ENCODE measurements around the gene WDR70. TPM values are rescaled to one million over a fixed set of nuclear protein-coding genes. Genes with fewer than 3 reads are reported as not detected.

Gene WDR70
- total RNA-seq, 2 experiments from 2014 or later, result 28.8 to 35.3 TPM

GRCh38 chr5:37723162-37723961 lies 344.2 kb downstream of the WDR70 start:
- Mint-ChIP-seq H3K4me3 (no peak overlapping the region), H3K36me3 (ENCODE audit: low read depth) (peaks cover 17% of the 10 kb centered on the region), H3K27me3 (ENCODE audit: low read depth) (no peaks in the 10 kb centered on the region), H3K4me1 (ENCODE audit: low read depth) (peaks cover 23% of the 10 kb centered on the region), H3K9me3 (ENCODE audit: insufficient read depth) (no peaks in the 10 kb centered on the region), H3K27ac (peak overlapping the region; percentile 66)
- ChIA-PET CTCF (interaction anchor here (0.6 to 3.1 kb wide), 16 partner anchors 9 to 469 kb away, joined by 3 to 34 read pairs (median 3); no protein-coding TSS in a partner anchor), POLR2A (interaction anchor here (0.9 to 1.1 kb wide), 2 partner anchors 12 to 352 kb away, joined by 3 read pairs; partner anchors contain the start of gene NUP155)
- no peak for DNase-seq
- no peak for ATAC-seq

DNA sequence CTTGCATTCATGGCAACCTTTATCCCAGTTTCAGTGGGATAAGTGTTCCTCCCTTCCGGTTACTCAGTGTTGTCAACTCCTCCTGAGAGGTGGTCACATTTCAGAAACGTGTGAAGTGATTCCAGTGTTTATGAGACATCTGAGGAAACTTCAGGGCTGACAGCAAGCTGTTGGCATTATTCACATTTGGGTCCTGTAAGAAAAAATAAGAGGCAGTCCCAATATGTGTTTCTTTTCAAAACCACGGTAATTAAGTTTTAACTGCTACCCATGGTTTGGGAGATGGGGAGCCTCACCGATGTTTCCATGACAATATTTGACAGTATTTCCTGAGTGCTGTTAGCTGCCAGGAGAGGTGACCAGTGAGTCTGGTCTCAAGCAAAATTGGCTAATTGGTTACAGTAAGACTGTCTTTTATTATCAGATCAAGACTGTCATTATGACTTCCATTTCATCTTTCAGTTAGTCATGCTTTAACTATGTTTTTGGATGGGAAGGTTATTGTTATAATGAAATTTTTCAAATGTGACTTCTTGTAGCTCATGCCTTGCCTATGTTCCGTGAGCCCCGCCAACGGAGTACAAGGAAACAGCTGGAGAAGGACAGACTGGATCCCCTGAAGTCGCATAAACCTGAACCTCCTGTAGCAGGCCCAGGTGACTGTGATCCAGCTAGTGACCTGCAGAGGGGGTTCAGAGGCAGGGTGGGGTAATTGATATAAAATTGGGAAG lies 345.4 kb downstream of the WDR70 start:
- no peaks in the 10 kb centered on the region for H3K27me3 Mint-ChIP-seq (ENCODE audit: low read depth)
- H3K36me3 Mint-ChIP-seq (ENCODE audit: low read depth), result peaks cover 24% of the 10 kb centered on the region
- POLR2A ChIA-PET, result no interaction called here
- H3K9me3 Mint-ChIP-seq (ENCODE audit: insufficient read depth), result no peaks in the 10 kb centered on the region
- CTCF ChIA-PET, result interaction anchor here (0.7 to 3.1 kb wide), 3 partner anchors 11 to 15 kb away, joined by 4 to 34 read pairs (median 14); no protein-coding TSS in a partner anchor
- no peak overlapping the region for H3K27ac Mint-ChIP-seq
- H3K4me3 Mint-ChIP-seq, result no peak overlapping the region
- peaks cover 23% of the 10 kb centered on the region for H3K4me1 Mint-ChIP-seq (ENCODE audit: low read depth)
- ATAC-seq, result no peak
- DNase-seq, result no peak

GRCh38 chr5:37725185-37725584 lies 346.1 kb downstream of the WDR70 start:
- DNase-seq (no peak), ATAC-seq (no peak)
- peaks cover 26% of the 10 kb centered on the region for H3K36me3 Mint-ChIP-seq (ENCODE audit: low read depth)
- H3K9me3 Mint-ChIP-seq (ENCODE audit: insufficient read depth), result no peaks in the 10 kb centered on the region
- no peak overlapping the region for H3K4me3 Mint-ChIP-seq
- CTCF ChIA-PET, result interaction anchor here (1.5 kb wide), 1 partner anchor 312 kb away, joined by 4 read pairs; no protein-coding TSS in a partner anchor
- peaks cover 23% of the 10 kb centered on the region for H3K4me1 Mint-ChIP-seq (ENCODE audit: low read depth)
- H3K27ac Mint-ChIP-seq, result no peak overlapping the region
- POLR2A ChIA-PET, result no interaction called here
- no peaks in the 10 kb centered on the region for H3K27me3 Mint-ChIP-seq (ENCODE audit: low read depth)

- CTCF ChIA-PET, result no interaction called here
- no peak overlapping the region for H3K4me3 Mint-ChIP-seq
- peaks cover 11% of the 10 kb centered on the region for H3K4me1 Mint-ChIP-seq (ENCODE audit: low read depth)
- POLR2A ChIA-PET, result no interaction called here
- peaks cover 20% of the 10 kb centered on the region for H3K36me3 Mint-ChIP-seq (ENCODE audit: low read depth)
- no peaks in the 10 kb centered on the region for H3K27me3 Mint-ChIP-seq (ENCODE audit: low read depth)
- no peaks in the 10 kb centered on the region for H3K9me3 Mint-ChIP-seq (ENCODE audit: insufficient read depth)
- DNase-seq, result no peak
- no peak overlapping the region for H3K27ac Mint-ChIP-seq
- no peak for ATAC-seq
These were observed 348.1 kb downstream of the WDR70 start for GRCh38 chr5:37727238-37727637.

DNA sequence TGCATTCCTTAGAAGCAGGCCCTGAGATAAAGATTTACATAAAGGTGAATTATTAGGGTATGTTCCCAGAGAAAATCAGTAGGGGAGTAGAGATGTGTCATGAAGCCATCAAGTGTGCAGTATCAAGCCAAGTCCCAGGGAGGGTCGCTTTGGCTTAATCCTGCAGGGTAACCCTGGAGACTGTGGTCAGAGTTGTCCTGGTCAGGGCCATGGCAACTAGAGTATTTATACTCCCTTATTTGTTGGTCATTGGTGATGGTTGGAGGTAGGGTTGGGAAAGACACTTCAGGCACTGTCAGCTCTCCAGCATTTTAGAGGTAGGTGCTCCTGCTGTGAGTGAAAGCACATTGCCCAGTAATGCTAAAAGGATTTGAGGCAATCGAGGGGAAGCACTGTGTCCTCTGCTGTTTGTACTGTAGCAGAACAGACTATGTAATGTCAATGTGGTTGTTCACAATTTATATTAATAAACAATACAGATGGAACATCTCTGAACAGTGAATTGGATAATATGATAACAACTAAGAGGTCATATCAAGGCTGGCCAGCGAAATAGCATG lies 351.9 kb downstream of the WDR70 start:
- ChIA-PET CTCF (interaction anchor here (0.6 kb wide), 1 partner anchor 45 kb away, joined by 4 read pairs; no protein-coding TSS in a partner anchor), POLR2A (no interaction called here)
- peaks cover 4% of the 10 kb centered on the region for H3K4me1 Mint-ChIP-seq (ENCODE audit: low read depth)
- DNase-seq (no peak), ATAC-seq (no peak)
- H3K36me3 Mint-ChIP-seq (ENCODE audit: low read depth), result peaks cover 15% of the 10 kb centered on the region
- no peak overlapping the region for H3K27ac Mint-ChIP-seq
- H3K4me3 Mint-ChIP-seq, result no peak overlapping the region
- H3K9me3 Mint-ChIP-seq (ENCODE audit: insufficient read depth), result no peaks in the 10 kb centered on the region
- H3K27me3 Mint-ChIP-seq (ENCODE audit: low read depth), result no peaks in the 10 kb centered on the region

- Mint-ChIP-seq H3K4me3 (no peak overlapping the region), H3K27ac (no peak overlapping the region), H3K27me3 (ENCODE audit: low read depth) (no peaks in the 10 kb centered on the region), H3K4me1 (ENCODE audit: low read depth) (peaks cover 19% of the 10 kb centered on the region), H3K9me3 (ENCODE audit: insufficient read depth) (no peaks in the 10 kb centered on the region), H3K36me3 (ENCODE audit: low read depth) (peaks cover 10% of the 10 kb centered on the region)
- ATAC-seq (no peak), DNase-seq (no peak)
- POLR2A ChIA-PET, result no interaction called here
- CTCF ChIA-PET, result interaction anchor here (2.2 kb wide), 1 partner anchor 11 kb away, joined by 14 read pairs; no protein-coding TSS in a partner anchor
These were observed 355.0 kb downstream of the WDR70 start for GRCh38 chr5:37734114-37734513.

GRCh38 chr5:37735649-37736347 lies 356.7 kb downstream of the WDR70 start:
- H3K27ac Mint-ChIP-seq, result no peak overlapping the region
- POLR2A ChIA-PET, result interaction anchor here (1.2 kb wide), 1 partner anchor 13 kb away, joined by 3 read pairs; no protein-coding TSS in a partner anchor
- H3K4me3 Mint-ChIP-seq, result no peak overlapping the region
- H3K36me3 Mint-ChIP-seq (ENCODE audit: low read depth), result peaks cover 10% of the 10 kb centered on the region
- no peak for ATAC-seq
- CTCF ChIA-PET, result interaction anchor here (0.7 to 2.2 kb wide), 2 partner anchors 12 to 298 kb away, joined by 3 to 14 read pairs; no protein-coding TSS in a partner anchor
- H3K27me3 Mint-ChIP-seq (ENCODE audit: low read depth), result no peaks in the 10 kb centered on the region
- H3K9me3 Mint-ChIP-seq (ENCODE audit: insufficient read depth), result no peaks in the 10 kb centered on the region
- no peak for DNase-seq
- peaks cover 19% of the 10 kb centered on the region for H3K4me1 Mint-ChIP-seq (ENCODE audit: low read depth)

DNA sequence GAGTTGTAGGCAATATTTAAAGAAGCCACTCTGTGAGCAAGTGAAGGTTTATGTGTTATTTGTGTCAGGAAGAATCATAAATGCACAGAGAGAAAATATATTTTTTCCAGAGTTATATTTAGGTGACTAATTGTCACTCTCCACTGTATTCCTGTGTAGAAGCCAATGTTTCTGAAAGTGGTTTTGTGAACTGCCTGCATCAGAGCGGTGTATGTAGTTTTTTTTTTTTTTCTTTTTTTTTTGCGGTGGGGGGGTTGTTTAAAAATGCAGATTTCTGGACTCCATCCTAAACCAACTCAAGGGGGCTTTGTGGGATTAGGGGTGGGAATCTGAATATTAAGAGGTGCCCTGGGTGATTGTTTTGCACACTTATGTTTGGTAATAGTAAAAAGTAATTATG lies 357.3 kb downstream of the WDR70 start:
- Mint-ChIP-seq H3K27ac (no peak overlapping the region), H3K4me3 (no peak overlapping the region), H3K36me3 (ENCODE audit: low read depth) (peaks cover 12% of the 10 kb centered on the region), H3K4me1 (ENCODE audit: low read depth) (peaks cover 19% of the 10 kb centered on the region), H3K9me3 (ENCODE audit: insufficient read depth) (no peaks in the 10 kb centered on the region), H3K27me3 (ENCODE audit: low read depth) (no peaks in the 10 kb centered on the region)
- ATAC-seq (no peak), DNase-seq (no peak)
- ChIA-PET CTCF (interaction anchor here (2.2 kb wide), 1 partner anchor 13 kb away, joined by 14 read pairs; no protein-coding TSS in a partner anchor), POLR2A (no interaction called here)

GRCh38 chr5:37737326-37738056 lies 358.4 kb downstream of the WDR70 start:
- peaks cover 4% of the 10 kb centered on the region for H3K9me3 Mint-ChIP-seq (ENCODE audit: insufficient read depth)
- no peak overlapping the region for H3K4me3 Mint-ChIP-seq
- peaks cover 22% of the 10 kb centered on the region for H3K36me3 Mint-ChIP-seq (ENCODE audit: low read depth)
- ChIA-PET POLR2A (no interaction called here), CTCF (interaction anchor here (0.9 to 4.9 kb wide), 4 partner anchors 9 to 37 kb away, joined by 3 to 34 read pairs (median 4); no protein-coding TSS in a partner anchor)
- no peak for DNase-seq
- ATAC-seq, result peak; percentile 30
- H3K27me3 Mint-ChIP-seq (ENCODE audit: low read depth), result no peaks in the 10 kb centered on the region
- peaks cover 19% of the 10 kb centered on the region for H3K4me1 Mint-ChIP-seq (ENCODE audit: low read depth)
- no peak overlapping the region for H3K27ac Mint-ChIP-seq

- peaks cover 19% of the 10 kb centered on the region for H3K4me1 Mint-ChIP-seq (ENCODE audit: low read depth)
- H3K9me3 Mint-ChIP-seq (ENCODE audit: insufficient read depth), result peaks cover 7% of the 10 kb centered on the region
- peak; percentile 53 for ATAC-seq
- no peak overlapping the region for H3K4me3 Mint-ChIP-seq
- POLR2A ChIA-PET, result no interaction called here
- no peak overlapping the region for H3K27ac Mint-ChIP-seq
- no peaks in the 10 kb centered on the region for H3K27me3 Mint-ChIP-seq (ENCODE audit: low read depth)
- DNase-seq, result peak; percentile 49
- H3K36me3 Mint-ChIP-seq (ENCODE audit: low read depth), result peaks cover 28% of the 10 kb centered on the region
- CTCF ChIA-PET, result interaction anchor here (0.9 to 4.9 kb wide), 4 partner anchors 9 to 37 kb away, joined by 3 to 34 read pairs (median 4); no protein-coding TSS in a partner anchor
These were observed 359.1 kb downstream of the WDR70 start for GRCh38 chr5:37738057-37738691.
